H9 (cell line): ENCODE measurements around the gene NID1. TPM values are rescaled to one million over a fixed set of nuclear protein-coding genes. Genes with fewer than 3 reads are reported as not detected.

ENCODE experiments used
- DNase-seq: peaks from one replicate; pipeline ENCODE4 v3.0.0-alpha.2; 2017
- H2AFZ ChIP-seq: one replicate; pipeline ENCODE4 v1.6.1; 2013; ENCODE audit warnings: mild to moderate bottlenecking, low read length, control low read depth, moderate library complexity
- H2AK5ac ChIP-seq: 2 replicates; pipeline ENCODE4 v1.6.1; 2013; ENCODE audit warnings: low read length, control low read depth, mixed read lengths; ENCODE audit not compliant: insufficient read length
- H2BK120ac ChIP-seq: one replicate; pipeline ENCODE4 v1.6.1; 2013; ENCODE audit warnings: low read depth, mild to moderate bottlenecking, low read length, control low read depth, inconsistent platforms; ENCODE audit not compliant: poor library complexity, severe bottlenecking
- H2BK12ac ChIP-seq: 2 replicates; pipeline ENCODE4 v1.6.1; 2013; ENCODE audit warnings: low read length, control low read depth, mixed read lengths, low read depth; ENCODE audit not compliant: insufficient read length
- H2BK15ac ChIP-seq: 2 replicates; pipeline ENCODE4 v1.6.1; 2013; ENCODE audit warnings: low read depth, low read length, control low read depth
- H2BK20ac ChIP-seq: one replicate; pipeline ENCODE4 v1.6.1; 2013; ENCODE audit warnings: low read depth, mild to moderate bottlenecking, low read length, control low read depth, inconsistent platforms; ENCODE audit not compliant: poor library complexity, severe bottlenecking
- H2BK5ac ChIP-seq: 2 replicates; pipeline ENCODE4 v1.6.1; 2013; ENCODE audit warnings: low read length, control low read depth, mixed read lengths; ENCODE audit not compliant: insufficient read length
- H3K14ac ChIP-seq: 2 replicates; pipeline ENCODE4 v1.6.1; 2013; ENCODE audit warnings: low read length, control low read depth; ENCODE audit not compliant: insufficient read depth
- H3K18ac ChIP-seq: 2 replicates; pipeline ENCODE4 v1.6.1; 2013; ENCODE audit warnings: low read depth, mild to moderate bottlenecking, mixed read lengths, low read length, control low read depth; ENCODE audit not compliant: insufficient read length
- H3K23ac ChIP-seq: 2 replicates; pipeline ENCODE4 v1.6.1; 2013; ENCODE audit warnings: low read length, control low read depth, mixed read lengths, low read depth; ENCODE audit not compliant: insufficient read length
- H3K23me2 ChIP-seq: 2 replicates; pipeline ENCODE4 v1.6.1; 2013; ENCODE audit warnings: low read depth, mild to moderate bottlenecking, mixed read lengths, low read length, control low read depth; ENCODE audit not compliant: insufficient read length, poor library complexity, severe bottlenecking
- H3K27ac ChIP-seq: 2 replicates; pipeline ENCODE4 v1.5.1; 2013; ENCODE audit warnings: low read length, control low read depth, mixed read lengths, low read depth; ENCODE audit not compliant: insufficient read length
- H3K27me3 ChIP-seq: 2 replicates; pipeline ENCODE4 v1.6.1; 2013; ENCODE audit warnings: low read length, control low read depth, inconsistent platforms; ENCODE audit not compliant: insufficient read depth
- H3K4ac ChIP-seq: 2 replicates; pipeline ENCODE4 v1.6.1; 2013; ENCODE audit warnings: low read depth, mild to moderate bottlenecking, control low read depth, inconsistent platforms, low read length, moderate library complexity
- H3K4me1 ChIP-seq: 2 replicates; pipeline ENCODE4 v1.6.1; 2013; ENCODE audit warnings: low read length, control low read depth, inconsistent platforms; ENCODE audit not compliant: insufficient read depth
- H3K4me2 ChIP-seq: 2 replicates; pipeline ENCODE4 v1.6.1; 2013; ENCODE audit warnings: low read length, control low read depth, mixed read lengths; ENCODE audit not compliant: insufficient read length, insufficient read depth
- H3K56ac ChIP-seq: 2 replicates; pipeline ENCODE4 v1.6.1; 2013; ENCODE audit warnings: low read depth, mild to moderate bottlenecking, mixed read lengths, low read length, control low read depth; ENCODE audit not compliant: insufficient read length
- H3K79me1 ChIP-seq: 2 replicates; pipeline ENCODE4 v1.6.1; 2013; ENCODE audit warnings: low read depth, mild to moderate bottlenecking, moderate library complexity, low read length, control low read depth, inconsistent platforms; ENCODE audit not compliant: insufficient read depth, poor library complexity, severe bottlenecking
- H3K79me2 ChIP-seq: 2 replicates; pipeline ENCODE4 v1.6.1; 2013; ENCODE audit warnings: low read length, control low read depth, inconsistent platforms; ENCODE audit not compliant: insufficient read depth
- H3K9ac ChIP-seq: 2 replicates; pipeline ENCODE4 v1.6.1; 2013; ENCODE audit warnings: low read length, control low read depth, mixed read lengths; ENCODE audit not compliant: insufficient read length; ENCODE audit errors: extremely low read depth
- H3K9me3 ChIP-seq: one replicate; pipeline ENCODE4 v1.6.1; 2013; ENCODE audit warnings: low read depth, low read length, inconsistent platforms; ENCODE audit not compliant: control insufficient read depth
- H3T11ph ChIP-seq: one replicate; pipeline ENCODE4 v1.6.1; 2013; ENCODE audit warnings: mild to moderate bottlenecking, low read length, control low read depth, inconsistent platforms
- H4K20me1 ChIP-seq: one replicate; pipeline ENCODE4 v1.6.1; 2013; ENCODE audit not compliant: control insufficient read depth, insufficient read length, insufficient read depth
- H4K5ac ChIP-seq: 2 replicates; pipeline ENCODE4 v1.6.1; 2013; ENCODE audit warnings: low read depth, mild to moderate bottlenecking, mixed read lengths, low read length, control low read depth; ENCODE audit not compliant: insufficient read length
- H4K8ac ChIP-seq: replicated peaks from 2 replicates; pipeline ENCODE4 v1.6.1; 2013; ENCODE audit warnings: low read length, control low read depth, mixed read lengths, low read depth; ENCODE audit not compliant: insufficient read length
- H4K91ac ChIP-seq: 2 replicates; pipeline ENCODE4 v1.6.1; 2013; ENCODE audit warnings: low read depth, mild to moderate bottlenecking, moderate library complexity, mixed read lengths, low read length, control low read depth; ENCODE audit not compliant: insufficient read length
- H3K27ac Mint-ChIP-seq, 3 experiments: 2 replicates in 2 of 3; 3 replicates in 1 of 3; pipeline ENCODE4 v1.8.0; 2020 to 2021; ENCODE audit warnings: mixed read lengths in 3 of 3, mild to moderate bottlenecking in 1 of 3, moderate library complexity in 1 of 3
- H3K27me3 Mint-ChIP-seq: 2 replicates; pipeline ENCODE4 v1.8.0; 2021; ENCODE audit warnings: low read depth, mild to moderate bottlenecking, moderate library complexity, mixed read lengths
- H3K36me3 Mint-ChIP-seq, 3 experiments: 2 replicates in 2 of 3; 3 replicates in 1 of 3; pipeline ENCODE4 v1.8.0; 2020 to 2021; ENCODE audit warnings: low read depth in 3 of 3, mixed read lengths in 3 of 3; ENCODE audit not compliant: insufficient read depth in 1 of 3
- H3K4me1 Mint-ChIP-seq, 2 experiments: 2 replicates each; pipeline ENCODE4 v1.8.0; 2020; ENCODE audit warnings: mixed read lengths in 2 of 2
- H3K4me3 Mint-ChIP-seq, 2 experiments: 2 replicates in 1 of 2; 3 replicates in 1 of 2; pipeline ENCODE4 v1.8.0; 2020 to 2021; ENCODE audit warnings: mild to moderate bottlenecking in 2 of 2, mixed read lengths in 2 of 2, moderate library complexity in 1 of 2
- H3K9me3 Mint-ChIP-seq, 2 experiments: 2 replicates in 1 of 2; 3 replicates in 1 of 2; pipeline ENCODE4 v1.8.0; 2020; ENCODE audit warnings: mild to moderate bottlenecking in 2 of 2, mixed read lengths in 2 of 2, moderate library complexity in 1 of 2
- CTCF ChIP-seq: fragments of 200-600 bp; sonication (generic); conservative IDR thresholded peaks from 3 replicates; pipeline ENCODE4 v1.8.0; 2021; ENCODE audit warnings: antibody characterized with exemption, mild to moderate bottlenecking
- WGBS: extraction: QIAGEN DNeasy Blood & Tissue Kit; methylation state at CpG from one replicate; pipeline ENCODE4 v1.1.7; 2013; ENCODE audit warnings: missing lambda C conversion rate, low lambda C conversion rate, mixed read lengths; ENCODE audit not compliant: insufficient read length; ENCODE audit errors: extremely low coverage; 5-methylcytosine and 5-hydroxymethylcytosine counted together
- total RNA-seq: library from RNA; stranded (reverse); gene quantifications from 2 replicates; pipeline ENCODE4 v1.2.1, GENCODE V29; 2021

Gene NID1
- total RNA-seq, 1 experiment from 2014 or later, result 28.5 TPM

GRCh38 chr1:235933017-235933765 lies 131.7 kb downstream of the NID1 start:
- peaks cover 9 to 21% of the 10 kb centered on the region in 2 experiments for H3K4me1 Mint-ChIP-seq
- DNase-seq, result no peak
- no peak overlapping the region for H4K8ac ChIP-seq
- H3K4me1 ChIP-seq, result no peaks in the 10 kb centered on the region
- H4K20me1 ChIP-seq, result no peaks in the 10 kb centered on the region
- H3K4me2 ChIP-seq, result no peak overlapping the region
- no peak overlapping the region for H2BK12ac ChIP-seq
- peaks cover 8% of the 10 kb centered on the region for H3K27me3 Mint-ChIP-seq
- no peak overlapping the region for H2BK5ac ChIP-seq
- H2BK15ac ChIP-seq, result no peak overlapping the region
- no peak overlapping the region for H3K4me3 Mint-ChIP-seq
- no peak overlapping the region for H3K14ac ChIP-seq
- H3T11ph ChIP-seq, result no peak overlapping the region
- no peak for TF ChIP-seq CTCF
- no peaks in the 10 kb centered on the region for H3K9me3 Mint-ChIP-seq
- no peak overlapping the region for H3K27ac ChIP-seq
- H2AFZ ChIP-seq, result no peak overlapping the region
- no peaks in the 10 kb centered on the region for H3K9me3 ChIP-seq
- H3K27ac Mint-ChIP-seq, result no peak overlapping the region
- H2BK120ac ChIP-seq, result no peak overlapping the region
- no peaks in the 10 kb centered on the region for H3K27me3 ChIP-seq
- H4K5ac ChIP-seq, result no peak overlapping the region
- H3K36me3 Mint-ChIP-seq, result no peaks in the 10 kb centered on the region
- no CpG with 5 or more reads among the region's 8 CpGs for WGBS
- H3K23ac ChIP-seq, result no peak overlapping the region
- H3K23me2 ChIP-seq, result no peaks in the 10 kb centered on the region
- H2AK5ac ChIP-seq, result no peak overlapping the region
- H3K56ac ChIP-seq, result no peak overlapping the region
- H2BK20ac ChIP-seq, result no peak overlapping the region
- H3K4ac ChIP-seq, result no peak overlapping the region
- no peak overlapping the region for H3K18ac ChIP-seq
- no peak overlapping the region for H4K91ac ChIP-seq
- H3K79me1 ChIP-seq, result no peaks in the 10 kb centered on the region
- no peaks in the 10 kb centered on the region for H3K79me2 ChIP-seq
- H3K9ac ChIP-seq, result no peak overlapping the region
